AG10803 (cell line): Measurements from ENCODE around the gene HSD11B1.
A peak's percentile ranks its signal among the peaks of the same experiment; 100 is the strongest.
"Not testable (repeated sequence)": the region's sequence is repeated elsewhere in the genome, so short reads cannot be mapped to it uniquely, and the experiment has no call there.

ENCODE experiments used
- DNase-seq: peaks from one replicate; pipeline ENCODE4 v3.0.0; 2010; ENCODE audit warnings: low read depth
- H3K4me3 ChIP-seq: 2 replicates; pipeline ENCODE4 v1.5.1; 2011; ENCODE audit warnings: mild to moderate bottlenecking, low read length, control low read depth
- CTCF ChIP-seq: conservative IDR thresholded peaks from 2 replicates; pipeline ENCODE4 v1.5.1; 2011; ENCODE audit warnings: mild to moderate bottlenecking, low read length, control low read depth, inconsistent platforms

HSD11B1 gene

GRCh38 chr1:209691237-209691636, 13.4 kb upstream of the HSD11B1 start:
- no peak for TF ChIP-seq CTCF
- H3K4me3 ChIP-seq = no peak overlapping the region
- DNase-seq = no peak

- no peak overlapping the region for H3K4me3 ChIP-seq
- DNase-seq = no peak
- TF ChIP-seq CTCF = no peak
These were observed 12.3 kb upstream of the HSD11B1 start for GRCh38 chr1:209692296-209692695.

GRCh38 chr1:209692745-209693504, 11.7 kb upstream of the HSD11B1 start:
- TF ChIP-seq CTCF = peak; percentile 92
- peak; percentile 74 for DNase-seq
- no peak overlapping the region for H3K4me3 ChIP-seq

GRCh38 chr1:209696673-209697072, 8.0 kb upstream of the HSD11B1 start:
- no peak for DNase-seq
- TF ChIP-seq CTCF = no peak
- H3K4me3 ChIP-seq = no peak overlapping the region

- TF ChIP-seq CTCF = no peak
- DNase-seq = no peak
- H3K4me3 ChIP-seq = no peak overlapping the region
These were observed 7.5 kb upstream of the HSD11B1 start for GRCh38 chr1:209697126-209697525.

- not testable (repeated sequence) for H3K4me3 ChIP-seq, DNase-seq
These were observed 4.0 kb upstream of the HSD11B1 start for GRCh38 chr1:209700686-209701085.

- no peak for DNase-seq
- no peak overlapping the region for H3K4me3 ChIP-seq
- no peak for TF ChIP-seq CTCF
These were observed 1.8 kb upstream of the HSD11B1 start for GRCh38 chr1:209702832-209703231.
